Measurements from ENCODE around the gene KRT78. TPM values are rescaled to one million over a fixed set of nuclear protein-coding genes. Genes with fewer than 3 reads are reported as not detected.
A peak's percentile ranks its signal among the peaks of the same experiment; 100 is the strongest.

The KRT78 gene
- polyA plus RNA-seq, 2 of the 4 experiments (the other 2 are of a cell fraction) = 0.09 to 0.12 TPM

GRCh38 chr12:52814710-52815155, 34.1 kb downstream of the KRT78 start:
- ATAC-seq = peak in 1 of 2 experiments; percentile 32; a peak in 3 of 6 replicates
- CTCF ChIA-PET = interaction anchor here (1.2 kb wide), 2 partner anchors 10 to 51 kb away, joined by 3 read pairs; no protein-coding TSS in a partner anchor
- 61% methylated on average over 4 of the region's 4 CpGs for WGBS (ENCODE audit: missing lambda C conversion rate)
- no peak for TF ChIP-seq KDM1A (IDR thresholded peaks at IDR 0.05; ENCODE audit: low read depth)
- no peak for TF ChIP-seq JUN (IDR thresholded peaks at IDR 0.05)
- no peak for TF ChIP-seq EHMT2 (IDR thresholded peaks at IDR 0.05; ENCODE audit: low read depth)
- TF ChIP-seq SMC3 (IDR thresholded peaks at IDR 0.05) = no peak
- no peak for TF ChIP-seq BHLHE40 (IDR thresholded peaks at IDR 0.05; ENCODE audit: low read depth, low read length)
- TF ChIP-seq FOXS1 (CRISPR knock-in tag; IDR thresholded peaks at IDR 0.05) = no peak
- no peak for TF ChIP-seq CBX8 (IDR thresholded peaks at IDR 0.05)
- TF ChIP-seq CEBPB (IDR thresholded peaks at IDR 0.05) = no peak
- TF ChIP-seq, protein P1, sequence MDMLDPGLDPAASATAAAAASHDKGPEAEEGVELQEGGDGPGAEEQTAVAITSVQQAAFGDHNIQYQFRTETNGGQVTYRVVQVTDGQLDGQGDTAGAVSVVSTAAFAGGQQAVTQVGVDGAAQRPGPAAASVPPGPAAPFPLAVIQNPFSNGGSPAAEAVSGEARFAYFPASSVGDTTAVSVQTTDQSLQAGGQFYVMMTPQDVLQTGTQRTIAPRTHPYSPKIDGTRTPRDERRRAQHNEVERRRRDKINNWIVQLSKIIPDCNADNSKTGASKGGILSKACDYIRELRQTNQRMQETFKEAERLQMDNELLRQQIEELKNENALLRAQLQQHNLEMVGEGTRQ (IDR thresholded peaks at IDR 0.05) = no peak
- TF ChIP-seq GATA3 (IDR thresholded peaks at IDR 0.05; ENCODE audit: borderline replicate concordance) = no peak
- TF ChIP-seq HOXB13 (CRISPR knock-in tag; IDR thresholded peaks at IDR 0.05; ENCODE audit: low read depth) = no peak
- no peak for TF ChIP-seq RNF2 (IDR thresholded peaks at IDR 0.05; ENCODE audit: borderline replicate concordance, low read depth)
- no peak for TF ChIP-seq TFCP2L1 (CRISPR knock-in tag; IDR thresholded peaks at IDR 0.05)
- TF ChIP-seq, protein P2, sequence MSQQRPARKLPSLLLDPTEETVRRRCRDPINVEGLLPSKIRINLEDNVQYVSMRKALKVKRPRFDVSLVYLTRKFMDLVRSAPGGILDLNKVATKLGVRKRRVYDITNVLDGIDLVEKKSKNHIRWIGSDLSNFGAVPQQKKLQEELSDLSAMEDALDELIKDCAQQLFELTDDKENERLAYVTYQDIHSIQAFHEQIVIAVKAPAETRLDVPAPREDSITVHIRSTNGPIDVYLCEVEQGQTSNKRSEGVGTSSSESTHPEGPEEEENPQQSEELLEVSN (IDR thresholded peaks at IDR 0.05; ENCODE audit: borderline replicate concordance, low read depth) = no peak
- TF ChIP-seq TP53 (CRISPR knock-in tag; IDR thresholded peaks at IDR 0.05) = no peak
- TF ChIP-seq CHD2 (IDR thresholded peaks at IDR 0.05; ENCODE audit: low read length, partially characterized antibody) = no peak
- TF ChIP-seq EHF (CRISPR knock-in tag; IDR thresholded peaks at IDR 0.05) = no peak
- TF ChIP-seq HEYL (CRISPR knock-in tag; IDR thresholded peaks at IDR 0.05) = no peak
- TF ChIP-seq MAX (IDR thresholded peaks at IDR 0.05) = no peak
- POLR2A ChIA-PET = no interaction called here
- H3K4me1 ChIP-seq = peaks cover 26% of the 10 kb centered on the region
- H3K4me3 ChIP-seq = no peak overlapping the region
- no peak for DNase-seq (ENCODE audit: low read depth in 1 of 2, low spot score in 1 of 2)
- H3K4me2 ChIP-seq = peak overlapping the region; percentile 56
- H3K9me3 ChIP-seq = no peaks in the 10 kb centered on the region
- FAIRE-seq = no peak
- no peak overlapping the region for H3K27ac ChIP-seq

GRCh38 chr12:52813885-52814709, 34.7 kb downstream of the KRT78 start, which contains the start of gene KRT4:
Gene KRT4, minus strand, starts transcription at chr12:52814116. Its CDS starts 58 bp downstream, at chr12:52814058.
- no peak for FAIRE-seq

More at GRCh38 chr12:52813885-52814709, 34.7 kb downstream of the KRT78 start, which contains the start of gene KRT4:
- DNase-seq (ENCODE audit: low read depth in 1 of 2, low spot score in 1 of 2) = peak in 1 of 2 experiments; percentile 71
- ATAC-seq = peak; percentile 32 to 82; a peak in 5 of 6 replicates
- WGBS (ENCODE audit: missing lambda C conversion rate) = 62% methylated on average over 14 of the region's 15 CpGs
- no peaks in the 10 kb centered on the region for H3K9me3 ChIP-seq
- H3K27ac ChIP-seq = peak within 1 kb of the TSS in 1 of 2 experiments; percentile 28; a peak in 2 of 6 replicates
- TF ChIP-seq ZNF302 (CRISPR knock-in tag; IDR thresholded peaks at IDR 0.05) = no peak
- no peak for TF ChIP-seq RAD21 (conservative IDR thresholded peaks at IDR 0.05 in 1 of 2, IDR thresholded peaks at IDR 0.05 in 1 of 2)
- TF ChIP-seq POLR2AphosphoS2 (conservative IDR thresholded peaks at IDR 0.05; ENCODE audit: low read length) = no peak
- TF ChIP-seq, protein P2 (IDR thresholded peaks at IDR 0.05; ENCODE audit: borderline replicate concordance, low read depth) = no peak
- no peak for TF ChIP-seq TFCP2L1 (CRISPR knock-in tag; IDR thresholded peaks at IDR 0.05)
- no peak for TF ChIP-seq CBX2 (IDR thresholded peaks at IDR 0.05; ENCODE audit: borderline replicate concordance, low read depth)
- TF ChIP-seq HEYL (CRISPR knock-in tag; IDR thresholded peaks at IDR 0.05) = no peak
- TF ChIP-seq ZFP36 (IDR thresholded peaks at IDR 0.05; ENCODE audit: borderline replicate concordance, partially characterized antibody) = no peak
- peak; percentile 84 for TF ChIP-seq HOXB5 (CRISPR knock-in tag; IDR thresholded peaks at IDR 0.05)
- no peak for TF ChIP-seq HDAC2 (IDR thresholded peaks at IDR 0.05)
- no peak for TF ChIP-seq MAZ (IDR thresholded peaks at IDR 0.05; ENCODE audit: borderline replicate concordance, low read depth, low read length)
- no peak for TF ChIP-seq ESRRA (IDR thresholded peaks at IDR 0.05; ENCODE audit: borderline replicate concordance, low read length)
- TF ChIP-seq GATA3 (IDR thresholded peaks at IDR 0.05; ENCODE audit: borderline replicate concordance) = peak; percentile 65
- peak; percentile 52; the same call in 1 of the 2 replicates for TF ChIP-seq MAX (IDR thresholded peaks at IDR 0.05)
- peaks cover 26% of the 10 kb centered on the region for H3K4me1 ChIP-seq
- H3K4me3 ChIP-seq = no peak within 1 kb of the TSS
- ChIA-PET CTCF (interaction anchor here (1.2 to 2.0 kb wide), 4 partner anchors 10 to 244 kb away, joined by 3 to 9 read pairs (median 3); no protein-coding TSS in a partner anchor), POLR2A (no interaction called here)
- peak within 1 kb of the TSS; percentile 56 for H3K4me2 ChIP-seq

All from A549 (cell line).